DMS 273 (cell line): ENCODE data around the gene TMEM30B.
A peak's percentile ranks its signal among the peaks of the same experiment; 100 is the strongest.
"Not testable (repeated sequence)": the region's sequence is repeated elsewhere in the genome, so short reads cannot be mapped to it uniquely, and the experiment has no call there.

Experiments
- DNase-seq: peaks from one replicate; lab custom pipeline; 2025; ENCODE audit not compliant: unreplicated experiment; lab: John Stamatoyannopoulos, UW

Gene TMEM30B

GRCh38 chr14:61281186-61281947, at the start of gene TMEM30B:
Gene TMEM30B (minus strand): TSS chr14:61281338. CDS start chr14:61281147, 191 bp downstream.
- no peak for DNase-seq

- DNase-seq: no peak
Observed at GRCh38 chr14:61330511-61330910, 49.4 kb upstream of the TMEM30B start.

GRCh38 chr14:61329478-61330051, 48.4 kb upstream of the TMEM30B start:
- no peak for DNase-seq

DNA sequence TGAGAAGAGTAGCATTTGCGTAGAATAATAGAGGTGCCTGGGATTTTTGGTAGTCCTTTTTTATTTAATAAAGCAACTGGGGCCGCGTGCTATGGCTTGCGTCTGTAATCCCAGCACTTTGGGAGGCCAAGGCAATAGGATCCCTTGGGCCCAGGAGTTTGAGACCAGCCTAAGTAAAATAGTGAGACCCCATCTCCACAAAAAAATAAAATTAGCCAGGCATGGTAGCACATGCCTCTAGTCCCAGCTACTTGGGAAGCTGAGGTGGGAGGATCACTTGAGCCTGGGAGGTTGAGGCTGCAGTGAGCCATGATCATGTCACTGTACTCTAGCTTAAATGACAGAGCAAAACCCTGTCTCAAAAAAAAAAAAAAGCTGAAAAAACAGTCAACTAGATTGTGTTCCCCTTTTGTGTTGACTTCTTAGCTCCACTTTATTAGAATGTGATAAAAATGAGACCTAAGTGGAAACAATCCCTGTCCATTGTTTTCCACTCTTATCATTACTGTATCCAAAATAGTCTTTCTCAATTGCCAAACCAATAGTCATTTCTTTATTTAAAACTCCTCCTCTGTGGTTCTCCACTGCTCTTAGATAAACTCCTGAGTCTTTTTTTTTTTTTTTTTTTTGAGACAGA, 47.6 kb upstream of the TMEM30B start:
- no peak for DNase-seq

DNA sequence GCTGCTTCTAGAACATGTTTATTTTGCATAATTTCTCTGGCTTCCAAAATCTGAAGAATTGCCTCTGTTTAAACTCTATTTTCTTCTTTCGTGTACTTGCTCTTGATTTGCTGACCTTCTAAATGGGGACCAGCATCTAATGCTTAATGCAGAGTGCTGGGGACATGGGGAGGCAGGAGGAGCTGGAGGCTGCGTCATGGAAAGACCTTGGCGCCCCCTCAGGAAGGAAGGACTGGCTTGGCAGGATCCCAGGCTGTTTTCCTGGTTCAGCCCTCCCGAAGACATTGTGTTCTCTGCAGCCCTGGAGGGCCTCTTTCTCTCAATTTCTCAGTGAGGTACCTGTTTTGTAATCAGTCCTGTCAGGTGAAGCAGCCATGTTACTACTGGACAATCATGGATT, 45.7 kb upstream of the TMEM30B start:
- DNase-seq: peak; percentile 53

DNA sequence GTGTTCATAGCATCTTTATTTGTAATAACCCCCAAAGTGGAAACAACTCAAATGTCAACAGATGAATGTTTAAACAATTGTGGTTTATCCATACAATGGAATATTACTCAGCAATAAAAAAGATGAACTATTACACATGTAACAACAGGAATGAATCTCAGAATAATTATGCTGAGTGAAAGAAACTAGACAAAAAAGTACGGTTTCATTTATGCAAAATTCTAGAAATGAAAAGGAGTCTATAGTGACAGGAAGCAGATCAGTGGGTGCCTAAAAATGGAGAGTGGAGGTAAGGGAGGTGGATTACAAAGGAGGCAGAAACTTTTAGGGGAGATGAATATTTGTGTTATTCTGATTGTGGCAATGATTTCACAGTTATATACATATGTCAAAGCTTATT, 45.0 kb upstream of the TMEM30B start:
- no peak for DNase-seq

GRCh38 chr14:61325166-61325565, 44.0 kb upstream of the TMEM30B start:
- no peak for DNase-seq

- no peak for DNase-seq
Observed at GRCh38 chr14:61323970-61324369, 42.8 kb upstream of the TMEM30B start.

- DNase-seq: peak; percentile 56
Observed at GRCh38 chr14:61322799-61323290, 41.7 kb upstream of the TMEM30B start.

DNA sequence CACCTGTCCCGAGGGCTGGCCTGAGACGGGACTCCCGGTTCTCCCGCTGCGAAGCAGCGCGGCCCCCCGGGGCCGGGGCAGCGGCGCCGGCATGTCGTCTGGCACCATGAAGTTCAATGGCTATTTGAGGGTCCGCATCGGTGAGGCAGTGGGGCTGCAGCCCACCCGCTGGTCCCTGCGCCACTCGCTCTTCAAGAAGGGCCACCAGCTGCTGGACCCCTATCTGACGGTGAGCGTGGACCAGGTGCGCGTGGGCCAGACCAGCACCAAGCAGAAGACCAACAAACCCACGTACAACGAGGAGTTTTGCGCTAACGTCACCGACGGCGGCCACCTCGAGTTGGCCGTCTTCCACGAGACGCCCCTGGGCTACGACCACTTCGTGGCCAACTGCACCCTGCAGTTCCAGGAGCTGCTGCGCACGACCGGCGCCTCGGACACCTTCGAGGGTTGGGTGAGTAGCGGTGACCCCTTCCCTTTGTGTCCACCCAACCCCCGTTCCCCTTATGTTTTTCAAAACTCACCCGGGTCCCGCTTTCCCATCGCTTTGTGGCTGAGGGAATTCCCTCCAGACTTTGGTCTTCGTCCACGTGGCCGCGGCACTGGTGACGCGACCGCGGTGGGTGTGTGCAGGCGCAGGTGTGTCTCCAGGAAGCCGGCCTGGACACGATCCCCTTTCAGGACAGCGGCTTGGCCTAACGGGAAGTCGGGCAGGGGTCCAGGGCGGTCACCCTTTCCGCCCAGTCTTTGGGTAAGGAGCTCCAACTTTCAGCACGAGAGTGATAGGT, 41.1 kb upstream of the TMEM30B start:
- peak; percentile 56 for DNase-seq

- DNase-seq: peak; percentile 83
Observed at GRCh38 chr14:61321385-61322010, 40.4 kb upstream of the TMEM30B start, which contains the start of gene PRKCH. Gene PRKCH (plus strand): TSS chr14:61321579. CDS start chr14:61322102, 523 bp downstream.

DNA sequence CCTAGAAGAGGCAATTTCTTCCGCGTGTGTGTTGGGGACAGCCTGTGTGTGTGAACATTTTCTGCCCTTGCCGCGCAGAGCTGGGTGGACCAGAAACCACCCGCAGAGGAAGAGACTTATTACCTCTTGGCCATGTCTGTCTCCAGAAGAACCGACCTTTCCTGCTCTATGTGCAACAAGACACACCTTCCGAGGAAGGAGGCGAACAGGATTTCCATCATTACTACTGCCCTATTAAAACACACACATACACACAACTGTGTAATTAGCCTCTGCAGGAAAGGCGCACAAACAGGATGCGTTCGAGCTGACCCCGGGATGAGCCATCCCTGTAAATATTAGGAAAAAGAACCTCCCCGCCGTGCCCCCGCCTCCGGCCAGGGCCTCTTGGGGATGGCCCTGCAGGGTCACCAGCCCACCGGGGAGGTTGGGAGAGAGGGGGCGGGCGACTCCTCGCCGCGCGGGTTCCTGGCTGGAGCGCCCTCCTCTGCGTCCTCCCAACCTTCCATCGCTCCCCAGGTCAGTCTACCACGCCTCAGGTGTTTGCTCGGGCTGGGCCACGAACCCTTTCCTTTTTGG, 39.8 kb upstream of the TMEM30B start:
- no peak for DNase-seq

- not testable (repeated sequence) for DNase-seq
Observed at GRCh38 chr14:61320170-61320569, 39.0 kb upstream of the TMEM30B start.

DNA sequence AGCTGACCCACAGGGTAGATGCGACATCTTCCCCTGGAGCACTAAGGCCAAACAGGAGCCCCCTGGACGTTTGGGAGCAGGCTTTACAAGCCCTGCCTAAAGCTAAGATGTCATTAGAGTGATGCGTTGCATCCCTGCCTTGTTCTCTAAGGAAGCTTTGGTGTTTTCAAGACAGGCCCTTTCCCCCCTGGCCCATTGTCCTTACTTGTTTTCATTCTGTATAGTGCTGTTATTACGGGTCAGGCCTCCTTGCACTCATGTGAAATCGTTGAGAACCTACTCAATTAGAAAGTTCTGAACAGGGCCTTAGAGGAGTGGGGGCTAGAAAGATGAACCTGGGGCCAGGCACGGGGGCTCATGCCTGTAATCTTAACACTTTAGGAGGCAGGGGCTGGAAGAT, 38.6 kb upstream of the TMEM30B start:
- no peak for DNase-seq

GRCh38 chr14:61319086-61319485, 37.9 kb upstream of the TMEM30B start:
- DNase-seq: no peak

DNA sequence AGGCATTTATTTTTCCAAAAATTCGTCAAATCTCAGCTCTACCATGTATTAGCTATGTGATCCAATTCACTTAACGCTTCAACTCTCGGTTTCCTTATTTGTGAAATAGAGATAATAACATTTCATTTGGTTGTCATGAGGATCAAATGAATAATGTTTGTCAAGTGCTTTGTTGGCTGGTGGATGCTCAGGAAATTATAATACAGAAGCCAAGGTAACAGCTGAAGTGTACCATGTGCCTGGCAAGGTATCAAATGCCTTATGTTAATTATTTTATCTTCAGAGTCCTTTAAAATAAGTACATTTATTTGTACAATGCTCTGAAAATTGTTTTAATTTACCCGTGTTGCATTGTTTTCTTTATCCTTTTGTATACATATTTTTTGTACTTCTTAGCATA, 34.2 kb upstream of the TMEM30B start:
- DNase-seq: peak; percentile 24

- not testable (repeated sequence) for DNase-seq
Observed at GRCh38 chr14:61308701-61309100, 27.6 kb upstream of the TMEM30B start.

DNA sequence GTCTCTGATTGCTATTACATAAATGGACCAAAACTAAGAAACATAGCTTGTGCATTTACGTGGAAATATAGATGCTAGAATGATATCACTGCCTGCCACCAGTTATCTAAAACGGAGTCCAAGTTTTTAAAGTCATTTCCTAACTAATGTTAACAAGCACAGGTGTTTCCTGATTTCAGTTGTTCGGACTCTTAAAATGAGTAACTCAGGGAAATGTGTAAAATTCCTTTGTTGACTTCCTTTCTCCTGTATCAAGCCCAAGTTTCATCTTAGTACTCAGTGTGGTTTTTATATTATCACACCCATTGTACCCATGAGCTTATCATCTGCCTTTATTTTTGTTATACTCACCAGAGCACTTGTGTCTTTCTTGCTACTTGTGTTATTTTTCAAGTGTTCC, 27.1 kb upstream of the TMEM30B start:
- DNase-seq: no peak

GRCh38 chr14:61304688-61305087, 23.6 kb upstream of the TMEM30B start:
- no peak for DNase-seq

- DNase-seq: no peak
Observed at GRCh38 chr14:61300754-61301153, 19.6 kb upstream of the TMEM30B start.
